ENCODE data around the gene BAZ1B. TPM values are rescaled to one million over a fixed set of nuclear protein-coding genes. Genes with fewer than 3 reads are reported as not detected.

The BAZ1B gene
- total RNA-seq, 1 experiment from 2014 or later, result 107 TPM

DNA sequence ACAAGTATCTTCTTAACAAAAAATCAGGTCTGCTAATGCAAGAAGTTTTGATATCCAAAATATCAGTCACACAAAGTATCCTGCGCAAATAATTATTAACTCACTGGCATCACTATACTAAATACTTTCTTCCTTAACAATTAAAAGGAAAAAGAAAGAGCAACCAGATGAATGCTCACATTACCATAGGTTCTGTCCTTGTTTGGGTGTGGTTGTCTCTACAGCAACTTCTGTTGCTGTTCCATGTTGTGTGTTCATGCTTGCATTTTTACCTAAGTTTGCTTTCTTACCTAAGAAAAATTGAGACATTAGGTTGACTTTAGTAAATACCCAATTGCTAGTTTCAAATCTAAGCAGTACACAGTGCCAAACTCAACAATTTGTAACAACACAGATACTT, 56.0 kb downstream of the BAZ1B start:
- Histone ChIP-seq H3K27ac (ENCODE audit: low read length) (no peak overlapping the region), H3K36me3 (ENCODE audit: control insufficient read depth, insufficient read depth, low read length) (peaks cover 64% of the 10 kb centered on the region), H3K4me3 (ENCODE audit: low read depth in 2 of 2, low read length in 2 of 2) (no peak overlapping the region), H3K4me1 (ENCODE audit: control insufficient read depth, insufficient read depth, low read length) (no peaks in the 10 kb centered on the region), H3K27me3 (ENCODE audit: control insufficient read depth, insufficient read depth, low read length) (no peaks in the 10 kb centered on the region), H3K9me3 (ENCODE audit: control insufficient read depth, insufficient read depth, low read depth, low read length) (no peaks in the 10 kb centered on the region)
- POLR2A ChIA-PET, result no interaction called here
- ATAC-seq (no peak), DNase-seq (ENCODE audit: low read depth, low spot score) (no peak)
- in situ Hi-C loops (cut with HindIII; ENCODE audit: low pct_unique_long_range_greater_than_20kb, low sequenced_read_pairs) (no loop called here), intact Hi-C loops (cut with micrococcal nuclease; ENCODE audit: unreplicated experiment) (no loop called here)
- CTCF ChIA-PET, result no interaction called here
- no TSS peak for BruUV-seq (replicated peaks)
- TF ChIP-seq TCF7L2 (IDR thresholded peaks at IDR 0.05; ENCODE audit: low read depth, low read length) (no peak), POLR2AphosphoS5 (IDR thresholded peaks at IDR 0.05; ENCODE audit: low read depth, low read length) (no peak), SIN3A (IDR thresholded peaks at IDR 0.05; ENCODE audit: borderline replicate concordance, insufficient read depth, low read depth, low read length) (no peak)
- TF ChIP-seq, protein P1, sequence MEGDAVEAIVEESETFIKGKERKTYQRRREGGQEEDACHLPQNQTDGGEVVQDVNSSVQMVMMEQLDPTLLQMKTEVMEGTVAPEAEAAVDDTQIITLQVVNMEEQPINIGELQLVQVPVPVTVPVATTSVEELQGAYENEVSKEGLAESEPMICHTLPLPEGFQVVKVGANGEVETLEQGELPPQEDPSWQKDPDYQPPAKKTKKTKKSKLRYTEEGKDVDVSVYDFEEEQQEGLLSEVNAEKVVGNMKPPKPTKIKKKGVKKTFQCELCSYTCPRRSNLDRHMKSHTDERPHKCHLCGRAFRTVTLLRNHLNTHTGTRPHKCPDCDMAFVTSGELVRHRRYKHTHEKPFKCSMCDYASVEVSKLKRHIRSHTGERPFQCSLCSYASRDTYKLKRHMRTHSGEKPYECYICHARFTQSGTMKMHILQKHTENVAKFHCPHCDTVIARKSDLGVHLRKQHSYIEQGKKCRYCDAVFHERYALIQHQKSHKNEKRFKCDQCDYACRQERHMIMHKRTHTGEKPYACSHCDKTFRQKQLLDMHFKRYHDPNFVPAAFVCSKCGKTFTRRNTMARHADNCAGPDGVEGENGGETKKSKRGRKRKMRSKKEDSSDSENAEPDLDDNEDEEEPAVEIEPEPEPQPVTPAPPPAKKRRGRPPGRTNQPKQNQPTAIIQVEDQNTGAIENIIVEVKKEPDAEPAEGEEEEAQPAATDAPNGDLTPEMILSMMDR (IDR thresholded peaks at IDR 0.05), result no peak
- TF ChIP-seq, protein P2, sequence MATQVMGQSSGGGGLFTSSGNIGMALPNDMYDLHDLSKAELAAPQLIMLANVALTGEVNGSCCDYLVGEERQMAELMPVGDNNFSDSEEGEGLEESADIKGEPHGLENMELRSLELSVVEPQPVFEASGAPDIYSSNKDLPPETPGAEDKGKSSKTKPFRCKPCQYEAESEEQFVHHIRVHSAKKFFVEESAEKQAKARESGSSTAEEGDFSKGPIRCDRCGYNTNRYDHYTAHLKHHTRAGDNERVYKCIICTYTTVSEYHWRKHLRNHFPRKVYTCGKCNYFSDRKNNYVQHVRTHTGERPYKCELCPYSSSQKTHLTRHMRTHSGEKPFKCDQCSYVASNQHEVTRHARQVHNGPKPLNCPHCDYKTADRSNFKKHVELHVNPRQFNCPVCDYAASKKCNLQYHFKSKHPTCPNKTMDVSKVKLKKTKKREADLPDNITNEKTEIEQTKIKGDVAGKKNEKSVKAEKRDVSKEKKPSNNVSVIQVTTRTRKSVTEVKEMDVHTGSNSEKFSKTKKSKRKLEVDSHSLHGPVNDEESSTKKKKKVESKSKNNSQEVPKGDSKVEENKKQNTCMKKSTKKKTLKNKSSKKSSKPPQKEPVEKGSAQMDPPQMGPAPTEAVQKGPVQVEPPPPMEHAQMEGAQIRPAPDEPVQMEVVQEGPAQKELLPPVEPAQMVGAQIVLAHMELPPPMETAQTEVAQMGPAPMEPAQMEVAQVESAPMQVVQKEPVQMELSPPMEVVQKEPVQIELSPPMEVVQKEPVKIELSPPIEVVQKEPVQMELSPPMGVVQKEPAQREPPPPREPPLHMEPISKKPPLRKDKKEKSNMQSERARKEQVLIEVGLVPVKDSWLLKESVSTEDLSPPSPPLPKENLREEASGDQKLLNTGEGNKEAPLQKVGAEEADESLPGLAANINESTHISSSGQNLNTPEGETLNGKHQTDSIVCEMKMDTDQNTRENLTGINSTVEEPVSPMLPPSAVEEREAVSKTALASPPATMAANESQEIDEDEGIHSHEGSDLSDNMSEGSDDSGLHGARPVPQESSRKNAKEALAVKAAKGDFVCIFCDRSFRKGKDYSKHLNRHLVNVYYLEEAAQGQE (IDR thresholded peaks at IDR 0.05; ENCODE audit: insufficient read depth in 1 of 2, low read depth in 2 of 2, low read length in 1 of 2), result no peak

DNA sequence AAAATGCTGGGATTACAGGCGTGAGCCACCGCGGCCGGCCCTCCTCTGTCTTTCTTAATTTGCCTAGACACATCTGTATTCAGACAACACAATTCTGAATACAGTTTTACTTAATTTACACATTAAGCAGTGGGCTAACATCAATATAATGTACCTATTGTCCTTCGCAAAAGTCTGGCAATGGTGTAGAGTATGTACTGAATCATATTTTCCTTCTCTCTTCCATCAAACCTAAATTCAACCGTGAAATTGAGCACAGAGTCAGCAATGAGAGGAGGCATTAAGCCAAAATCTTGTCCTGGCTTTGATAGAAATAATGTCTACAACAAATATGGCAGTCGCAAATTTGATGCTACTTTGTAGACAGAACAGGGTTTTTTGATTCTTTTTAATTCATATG, 58.1 kb downstream of the BAZ1B start:
- Histone ChIP-seq H3K4me3 (ENCODE audit: low read depth in 2 of 2, low read length in 2 of 2) (no peak overlapping the region), H3K27ac (ENCODE audit: low read length) (no peak overlapping the region), H3K4me1 (ENCODE audit: control insufficient read depth, insufficient read depth, low read length) (no peaks in the 10 kb centered on the region), H3K27me3 (ENCODE audit: control insufficient read depth, insufficient read depth, low read length) (no peaks in the 10 kb centered on the region), H3K9me3 (ENCODE audit: control insufficient read depth, insufficient read depth, low read depth, low read length) (no peaks in the 10 kb centered on the region), H3K36me3 (ENCODE audit: control insufficient read depth, insufficient read depth, low read length) (peaks cover 53% of the 10 kb centered on the region)
- TF ChIP-seq POLR2AphosphoS5 (IDR thresholded peaks at IDR 0.05; ENCODE audit: low read depth, low read length) (no peak), TCF7L2 (IDR thresholded peaks at IDR 0.05; ENCODE audit: low read depth, low read length) (no peak), SIN3A (IDR thresholded peaks at IDR 0.05; ENCODE audit: borderline replicate concordance, insufficient read depth, low read depth, low read length) (no peak)
- TF ChIP-seq, protein P2 (IDR thresholded peaks at IDR 0.05; ENCODE audit: insufficient read depth in 1 of 2, low read depth in 2 of 2, low read length in 1 of 2), result no peak
- TF ChIP-seq, protein P1 (IDR thresholded peaks at IDR 0.05), result no peak
- CTCF ChIA-PET, result no interaction called here
- BruUV-seq (replicated peaks), result TSS peak; percentile 23
- in situ Hi-C loops (cut with HindIII; ENCODE audit: low pct_unique_long_range_greater_than_20kb, low sequenced_read_pairs) (no loop called here), intact Hi-C loops (cut with micrococcal nuclease; ENCODE audit: unreplicated experiment) (no loop called here)
- no peak for ATAC-seq
- POLR2A ChIA-PET, result no interaction called here
- no peak for DNase-seq (ENCODE audit: low read depth, low spot score)
